Activated CD8-positive, alpha-beta T cell treated with anti-CD3 and anti-CD28 coated beads, Interleukin-2, amount 10 ng/mL, durations not matched to agents 7 days and 5 days (primary cell): Measurements from ENCODE around the gene PAAF1. TPM values are rescaled to one million over a fixed set of nuclear protein-coding genes. Genes with fewer than 3 reads are reported as not detected.

Experiments used
- ATAC-seq: fragments of 150-1000 bp; cut with Tn5 transposase; one replicate; pipeline ENCODE4 v1.10.0; 2021; ENCODE audit warnings: moderate library complexity
- CTCF ChIA-PET: fragments of 350-600 bp; sonication (Branson Sonifier 250); formaldehyde crosslinking; loops from one replicate; lab custom pipeline; 2021; ENCODE audit warnings: antibody characterized with exemption; lab: Charles Lee
- POLR2A ChIA-PET: fragments of 350-600 bp; sonication (Branson Sonifier 250); formaldehyde crosslinking; loops from one replicate; lab custom pipeline; 2021; ENCODE audit warnings: antibody characterized with exemption; lab: Charles Lee
- DNase-seq: peaks from one replicate; pipeline ENCODE4 v3.0.0-alpha.2; 2020
- H3K27ac Mint-ChIP-seq: one replicate; pipeline ENCODE4 v1.8.0; 2021; ENCODE audit warnings: mild to moderate bottlenecking, mixed read lengths
- H3K27me3 Mint-ChIP-seq: one replicate; pipeline ENCODE4 v1.8.0; 2021; ENCODE audit warnings: low read depth, mixed read lengths
- H3K36me3 Mint-ChIP-seq: one replicate; pipeline ENCODE4 v1.8.0; 2021; ENCODE audit warnings: low read depth, mixed read lengths
- H3K4me1 Mint-ChIP-seq: one replicate; pipeline ENCODE4 v1.8.0; 2021; ENCODE audit warnings: low read depth, mixed read lengths
- H3K4me3 Mint-ChIP-seq: one replicate; pipeline ENCODE4 v1.8.0; 2021; ENCODE audit warnings: mild to moderate bottlenecking, mixed read lengths
- H3K9me3 Mint-ChIP-seq: one replicate; pipeline ENCODE4 v1.8.0; 2022; ENCODE audit warnings: mixed read lengths; ENCODE audit not compliant: insufficient read depth
- total RNA-seq, 2 experiments: library from RNA; stranded (reverse); gene quantifications; one replicate each; pipeline ENCODE4 v1.2.3, GENCODE V29; 2021

The PAAF1 gene, protein sequence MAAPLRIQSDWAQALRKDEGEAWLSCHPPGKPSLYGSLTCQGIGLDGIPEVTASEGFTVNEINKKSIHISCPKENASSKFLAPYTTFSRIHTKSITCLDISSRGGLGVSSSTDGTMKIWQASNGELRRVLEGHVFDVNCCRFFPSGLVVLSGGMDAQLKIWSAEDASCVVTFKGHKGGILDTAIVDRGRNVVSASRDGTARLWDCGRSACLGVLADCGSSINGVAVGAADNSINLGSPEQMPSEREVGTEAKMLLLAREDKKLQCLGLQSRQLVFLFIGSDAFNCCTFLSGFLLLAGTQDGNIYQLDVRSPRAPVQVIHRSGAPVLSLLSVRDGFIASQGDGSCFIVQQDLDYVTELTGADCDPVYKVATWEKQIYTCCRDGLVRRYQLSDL
- 10 to 100 TPM; 17.9 to 19.6 TPM for total RNA-seq

DNA sequence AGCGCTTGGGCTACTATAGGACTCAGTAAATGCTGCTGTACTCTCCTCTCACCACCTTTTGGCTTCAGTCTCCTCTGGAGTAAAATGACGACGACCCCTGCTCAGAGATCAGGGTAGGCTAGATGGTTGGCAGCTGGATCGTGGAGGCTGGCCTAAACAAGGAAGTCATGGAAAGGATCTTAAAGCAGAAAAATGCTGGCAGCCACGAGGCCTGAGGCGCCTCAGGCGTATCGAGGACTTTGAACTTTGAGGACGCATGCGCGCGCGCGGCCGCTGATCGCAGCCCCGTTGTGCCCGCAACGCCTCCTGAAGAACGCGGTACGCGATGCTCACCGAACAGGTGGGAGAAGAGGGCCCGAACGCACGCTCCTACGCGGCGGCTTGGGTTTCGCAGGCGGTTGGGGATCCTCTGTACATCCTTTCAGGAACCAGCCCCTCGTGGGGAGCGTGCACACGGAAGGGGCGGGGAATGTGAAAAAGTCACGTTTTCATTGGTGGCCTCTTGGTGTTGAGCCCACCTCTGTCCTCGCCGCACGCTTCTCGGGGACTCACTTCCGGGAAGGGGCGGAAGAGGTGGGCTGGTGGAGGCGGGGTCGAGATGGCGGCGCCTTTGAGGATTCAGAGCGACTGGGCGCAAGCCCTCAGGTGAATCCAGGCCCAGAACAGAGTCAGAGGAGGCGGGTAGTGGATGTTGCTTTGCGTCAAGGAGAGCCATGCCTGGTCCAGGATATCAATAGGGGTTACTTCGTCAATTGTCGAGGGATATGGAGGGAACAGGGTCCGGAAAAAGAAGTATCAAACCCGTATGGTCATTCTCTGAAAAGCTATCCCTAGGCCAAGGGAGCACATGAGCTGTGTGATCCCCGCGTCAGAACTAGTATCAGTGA, at the start of gene PAAF1, which contains the start of gene COA4:
TSS of gene PAAF1 (plus strand) at position 576 of the 887 bp plus-strand sequence. CDS start at position 599, 23 bp downstream.
TSS of gene COA4 (minus strand) at position 423 of the 887 bp plus-strand sequence. CDS start 3,468 bp downstream, outside the sequence.
- ATAC-seq (peak; percentile 98), DNase-seq (peak; percentile 97)
- Mint-ChIP-seq H3K27me3 (no peaks in the 10 kb centered on the region), H3K36me3 (peaks cover 35% of the 10 kb centered on the region), H3K27ac (peak within 1 kb of the TSS; percentile 99), H3K4me1 (peaks cover 41% of the 10 kb centered on the region), H3K9me3 (no peaks in the 10 kb centered on the region), H3K4me3 (peak within 1 kb of the TSS; percentile 96)
- ChIA-PET POLR2A (interaction anchor here (1.0 to 1.9 kb wide), 5 partner anchors 12 to 294 kb away, joined by 3 to 7 read pairs (median 4); partner anchors contain the start of genes C2CD3, MRPL48, PPME1 and UCP2), CTCF (interaction anchor here (1.3 kb wide), 1 partner anchor 10 kb away, joined by 3 read pairs; no protein-coding TSS in a partner anchor)

GRCh38 chr11:73830261-73830660, 46.5 kb upstream of the PAAF1 start:
- no peak overlapping the region for H3K4me3 Mint-ChIP-seq
- CTCF ChIA-PET, result no interaction called here
- DNase-seq (no peak), ATAC-seq (no peak)
- no peaks in the 10 kb centered on the region for H3K4me1 Mint-ChIP-seq
- H3K9me3 Mint-ChIP-seq, result no peaks in the 10 kb centered on the region
- H3K27ac Mint-ChIP-seq, result no peak overlapping the region
- POLR2A ChIA-PET, result no interaction called here
- no peaks in the 10 kb centered on the region for H3K27me3 Mint-ChIP-seq
- peaks cover 18% of the 10 kb centered on the region for H3K36me3 Mint-ChIP-seq

- H3K36me3 Mint-ChIP-seq, result peaks cover 9% of the 10 kb centered on the region
- no peaks in the 10 kb centered on the region for H3K27me3 Mint-ChIP-seq
- no peaks in the 10 kb centered on the region for H3K9me3 Mint-ChIP-seq
- ChIA-PET CTCF (interaction anchor here (0.9 kb wide), 1 partner anchor 10 kb away, joined by 3 read pairs; no protein-coding TSS in a partner anchor), POLR2A (no interaction called here)
- no peaks in the 10 kb centered on the region for H3K4me1 Mint-ChIP-seq
- ATAC-seq (no peak), DNase-seq (no peak)
- no peak overlapping the region for H3K4me3 Mint-ChIP-seq
- no peak overlapping the region for H3K27ac Mint-ChIP-seq
These were observed 43.7 kb upstream of the PAAF1 start for GRCh38 chr11:73833067-73833466.

DNA sequence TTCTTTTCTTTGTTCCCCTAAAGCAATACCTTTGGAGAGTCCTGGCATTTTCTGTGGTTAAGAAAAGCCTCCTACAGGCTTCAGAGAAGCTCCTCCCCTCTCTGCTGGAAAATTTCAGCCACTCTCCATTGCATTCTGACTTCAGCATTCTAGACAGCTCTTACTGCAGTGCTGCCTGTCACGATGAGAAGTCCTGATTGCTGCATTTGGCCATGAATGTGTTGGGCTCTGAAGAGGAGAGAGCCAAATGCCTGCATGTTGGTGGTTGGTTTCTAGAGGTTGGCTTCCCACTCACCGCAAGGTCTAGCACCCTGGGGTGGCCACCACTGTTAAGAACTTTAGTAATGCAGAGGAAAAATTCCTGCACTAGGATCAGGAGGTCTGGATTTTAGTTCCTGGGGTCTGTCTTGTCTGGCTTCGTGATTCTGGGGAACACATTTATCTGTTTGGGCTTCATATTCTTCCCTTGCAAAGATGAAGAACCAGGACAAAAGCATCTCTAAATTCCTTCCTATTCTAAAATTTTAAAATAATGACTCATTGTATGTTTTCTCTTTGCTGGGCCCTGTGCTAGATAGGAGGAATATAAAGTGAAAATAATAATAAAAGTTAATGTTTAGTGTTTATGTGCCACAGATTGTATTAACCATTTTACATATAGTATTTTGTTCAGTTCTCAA, 38.2 kb upstream of the PAAF1 start:
- ATAC-seq (no peak), DNase-seq (no peak)
- H3K9me3 Mint-ChIP-seq, result no peaks in the 10 kb centered on the region
- CTCF ChIA-PET, result no interaction called here
- H3K36me3 Mint-ChIP-seq, result no peaks in the 10 kb centered on the region
- no peaks in the 10 kb centered on the region for H3K27me3 Mint-ChIP-seq
- no peaks in the 10 kb centered on the region for H3K4me1 Mint-ChIP-seq
- POLR2A ChIA-PET, result no interaction called here
- H3K27ac Mint-ChIP-seq, result no peak overlapping the region
- H3K4me3 Mint-ChIP-seq, result no peak overlapping the region

DNA sequence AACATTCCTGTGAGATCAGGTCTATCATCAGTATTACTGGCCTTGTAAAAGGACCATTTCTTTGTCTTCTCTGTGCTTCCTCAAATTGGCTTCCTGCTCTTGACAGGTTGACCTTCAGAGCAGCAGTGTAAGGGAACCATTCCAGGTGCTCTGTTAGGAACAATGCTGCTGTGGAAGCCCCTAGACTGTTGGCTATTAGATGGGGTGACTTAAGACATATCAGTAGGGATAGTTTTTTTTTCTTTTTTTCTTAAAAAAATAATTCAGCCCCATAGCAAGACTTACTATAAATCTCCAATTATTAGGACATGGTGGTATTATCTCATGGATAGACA, 37.7 kb upstream of the PAAF1 start:
- no peaks in the 10 kb centered on the region for H3K4me1 Mint-ChIP-seq

DNA sequence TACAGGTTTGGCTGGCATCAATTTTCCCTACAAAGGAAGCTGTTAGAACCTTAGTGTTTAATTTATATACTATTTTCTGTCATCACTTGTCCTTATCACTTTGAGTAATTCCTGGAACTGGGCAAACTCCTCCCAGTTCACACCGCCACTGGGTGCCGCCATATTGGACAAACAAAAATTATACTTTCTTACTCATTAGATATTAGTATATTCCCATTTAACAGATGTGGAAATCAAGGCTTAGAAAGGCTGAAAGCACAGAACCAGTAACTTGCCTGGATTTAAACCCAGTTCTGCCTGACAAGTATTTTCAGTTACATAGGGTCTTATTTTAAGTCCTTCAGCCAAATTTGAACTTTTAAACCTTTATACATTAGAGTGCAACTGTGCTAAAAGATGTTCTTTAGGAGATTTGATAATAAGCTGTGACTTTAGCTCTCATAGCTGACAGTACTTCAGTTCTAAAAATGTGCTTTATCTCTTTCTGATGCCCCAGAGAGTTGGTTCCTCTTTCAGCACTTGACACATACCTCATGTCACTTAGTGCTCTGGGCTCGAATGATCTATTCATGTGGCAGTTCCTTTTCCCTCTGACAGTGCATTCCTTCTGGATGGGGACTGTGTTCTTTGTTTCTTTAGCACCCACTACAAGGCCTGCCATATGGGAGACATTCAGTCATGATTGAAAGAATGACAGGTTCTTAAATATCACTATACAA, 25.6 kb upstream of the PAAF1 start:
- no peak for DNase-seq
- peaks cover 3% of the 10 kb centered on the region for H3K4me1 Mint-ChIP-seq
- H3K27me3 Mint-ChIP-seq, result no peaks in the 10 kb centered on the region
- ATAC-seq, result no peak
- H3K4me3 Mint-ChIP-seq, result no peak overlapping the region
- no peak overlapping the region for H3K27ac Mint-ChIP-seq
- H3K9me3 Mint-ChIP-seq, result no peaks in the 10 kb centered on the region
- ChIA-PET POLR2A (no interaction called here), CTCF (no interaction called here)
- H3K36me3 Mint-ChIP-seq, result peaks cover 6% of the 10 kb centered on the region

More for the DNA sequence above, 37.7 kb upstream of the PAAF1 start:
- no peak for ATAC-seq
- H3K4me3 Mint-ChIP-seq, result no peak overlapping the region
- H3K36me3 Mint-ChIP-seq, result peaks cover under 1% of the 10 kb centered on the region
- H3K27ac Mint-ChIP-seq, result no peak overlapping the region
- ChIA-PET CTCF (no interaction called here), POLR2A (no interaction called here)
- H3K9me3 Mint-ChIP-seq, result no peaks in the 10 kb centered on the region
- no peaks in the 10 kb centered on the region for H3K27me3 Mint-ChIP-seq
- no peak for DNase-seq

- ATAC-seq (no peak), DNase-seq (no peak)
- Mint-ChIP-seq H3K27me3 (no peaks in the 10 kb centered on the region), H3K36me3 (peaks cover 6% of the 10 kb centered on the region), H3K9me3 (no peaks in the 10 kb centered on the region), H3K4me3 (no peak overlapping the region), H3K27ac (no peak overlapping the region), H3K4me1 (peaks cover 3% of the 10 kb centered on the region)
- POLR2A ChIA-PET, result no interaction called here
- CTCF ChIA-PET, result no interaction called here
These were observed 24.8 kb upstream of the PAAF1 start for GRCh38 chr11:73852049-73852448.

DNA sequence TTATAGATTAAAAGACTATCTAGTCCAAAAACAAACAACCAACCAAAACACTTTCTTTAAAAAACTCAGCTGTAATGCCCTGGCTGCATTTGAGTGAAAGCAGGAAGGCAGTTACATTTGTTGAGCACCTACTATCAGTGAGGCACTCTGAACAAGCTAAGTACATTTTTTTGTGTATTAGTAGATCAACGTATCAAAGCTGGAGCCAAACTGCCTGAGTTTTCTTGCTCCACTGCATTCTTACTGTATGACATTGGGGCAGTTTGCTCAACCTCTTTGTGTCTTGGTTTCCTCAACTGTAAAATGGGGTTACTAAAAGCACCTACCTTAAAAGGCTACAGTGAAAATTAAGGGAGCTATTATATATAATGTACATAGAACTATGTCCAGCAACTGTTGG, 22.1 kb upstream of the PAAF1 start:
- Mint-ChIP-seq H3K4me1 (no peaks in the 10 kb centered on the region), H3K4me3 (no peak overlapping the region), H3K9me3 (no peaks in the 10 kb centered on the region), H3K27me3 (no peaks in the 10 kb centered on the region), H3K36me3 (peaks cover 6% of the 10 kb centered on the region), H3K27ac (no peak overlapping the region)
- CTCF ChIA-PET, result interaction anchor here (1.1 kb wide), 1 partner anchor 9 kb away, joined by 5 read pairs; no protein-coding TSS in a partner anchor
- DNase-seq (no peak), ATAC-seq (no peak)
- POLR2A ChIA-PET, result interaction anchor here (1.5 kb wide), 1 partner anchor 16 kb away, joined by 3 read pairs; no protein-coding TSS in a partner anchor

- no peaks in the 10 kb centered on the region for H3K9me3 Mint-ChIP-seq
- DNase-seq, result no peak
- no peaks in the 10 kb centered on the region for H3K27me3 Mint-ChIP-seq
- peaks cover 15% of the 10 kb centered on the region for H3K36me3 Mint-ChIP-seq
- no peak overlapping the region for H3K4me3 Mint-ChIP-seq
- CTCF ChIA-PET, result no interaction called here
- no peak overlapping the region for H3K27ac Mint-ChIP-seq
- POLR2A ChIA-PET, result interaction anchor here (1.5 kb wide), 1 partner anchor 15 kb away, joined by 3 read pairs; no protein-coding TSS in a partner anchor
- H3K4me1 Mint-ChIP-seq, result no peaks in the 10 kb centered on the region
- no peak for ATAC-seq
These were observed 20.7 kb upstream of the PAAF1 start for GRCh38 chr11:73856031-73856567.

DNA sequence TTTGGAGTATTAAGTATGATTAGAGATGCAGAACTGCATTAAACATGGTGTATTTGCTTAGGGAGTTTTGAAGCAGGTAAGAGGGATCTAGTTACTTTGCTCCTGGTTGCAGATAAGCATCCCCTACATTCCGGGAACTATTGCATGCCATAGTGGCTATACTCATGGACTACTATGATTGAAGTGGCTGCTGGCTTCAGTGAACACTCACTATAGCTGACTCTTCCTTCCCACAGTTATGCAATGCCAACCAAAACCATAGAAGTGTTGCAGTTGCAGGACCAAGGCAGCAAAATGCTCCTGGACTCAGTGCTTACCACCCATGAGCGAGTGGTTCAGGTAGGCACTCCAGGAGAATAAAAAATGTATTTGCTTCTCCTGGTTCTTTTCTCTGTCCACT, 17.1 kb upstream of the PAAF1 start:
- H3K27me3 Mint-ChIP-seq, result no peaks in the 10 kb centered on the region
- no peak overlapping the region for H3K4me3 Mint-ChIP-seq
- POLR2A ChIA-PET, result no interaction called here
- CTCF ChIA-PET, result no interaction called here
- peaks cover 25% of the 10 kb centered on the region for H3K36me3 Mint-ChIP-seq
- H3K27ac Mint-ChIP-seq, result no peak overlapping the region
- H3K4me1 Mint-ChIP-seq, result no peaks in the 10 kb centered on the region
- H3K9me3 Mint-ChIP-seq, result no peaks in the 10 kb centered on the region
- no peak for ATAC-seq
- no peak for DNase-seq

- H3K27me3 Mint-ChIP-seq, result no peaks in the 10 kb centered on the region
- H3K36me3 Mint-ChIP-seq, result peaks cover 23% of the 10 kb centered on the region
- DNase-seq, result no peak
- H3K4me1 Mint-ChIP-seq, result no peaks in the 10 kb centered on the region
- ATAC-seq, result no peak
- H3K9me3 Mint-ChIP-seq, result no peaks in the 10 kb centered on the region
- ChIA-PET CTCF (no interaction called here), POLR2A (no interaction called here)
- H3K4me3 Mint-ChIP-seq, result no peak overlapping the region
- no peak overlapping the region for H3K27ac Mint-ChIP-seq
These were observed 16.6 kb upstream of the PAAF1 start for GRCh38 chr11:73860202-73860601.
